HepG2 (cell line): ENCODE results near the gene SLC5A6. TPM values are rescaled to one million over a fixed set of nuclear protein-coding genes. Genes with fewer than 3 reads are reported as not detected.
A peak's percentile ranks its signal among the peaks of the same experiment; 100 is the strongest.

Source experiments
- ARNT2 ChIP-seq: sonication (generic); formaldehyde crosslinking; IDR thresholded peaks from 2 replicates; pipeline ENCODE4 v1.8.0; 2022; ENCODE audit warnings: mild to moderate bottlenecking, low read depth, missing genetic modification reagents, moderate library complexity
- ATF5 ChIP-seq: sonication (generic); formaldehyde crosslinking; IDR thresholded peaks from 2 replicates; pipeline ENCODE4 v1.4.0; 2020; ENCODE audit warnings: mild to moderate bottlenecking, low read depth, missing genetic modification reagents
- CBFB ChIP-seq: sonication (generic); formaldehyde crosslinking; IDR thresholded peaks from 2 replicates; pipeline ENCODE4 v1.4.0; 2020; ENCODE audit warnings: missing genetic modification reagents
- CBX5 ChIP-seq: sonication (generic); formaldehyde crosslinking; IDR thresholded peaks from 2 replicates; pipeline ENCODE4 v1.4.0; 2020; ENCODE audit warnings: missing genetic modification reagents, borderline replicate concordance
- DR1 ChIP-seq: sonication (generic); formaldehyde crosslinking; IDR thresholded peaks from 2 replicates; pipeline ENCODE4 v1.8.0; 2021; ENCODE audit warnings: mild to moderate bottlenecking, missing genetic modification reagents, inconsistent platforms
- FOSL2 ChIP-seq: sonication (generic); formaldehyde crosslinking; IDR thresholded peaks from 2 replicates; pipeline ENCODE4 v1.4.0; 2020; ENCODE audit warnings: missing genetic modification reagents
- JUN ChIP-seq: sonication (generic); formaldehyde crosslinking; IDR thresholded peaks from 2 replicates; pipeline ENCODE4 v1.4.0; 2020; ENCODE audit warnings: mild to moderate bottlenecking, missing genetic modification reagents
- KDM3A ChIP-seq: IDR thresholded peaks from 2 replicates; pipeline ENCODE4 v1.6.1; 2018; ENCODE audit warnings: low read depth, missing compliant biosample characterization
- MAX ChIP-seq: IDR thresholded peaks from 2 replicates; pipeline ENCODE4 v1.6.1; 2012; ENCODE audit warnings: inconsistent platforms
- MBNL3 ChIP-seq: fragments of 250-450 bp; sonication (Bioruptor Pico); conservative IDR thresholded peaks from 2 replicates; pipeline ENCODE4 v1.8.0; 2022; ENCODE audit warnings: mild to moderate bottlenecking, inconsistent platforms
- RXRA ChIP-seq: sonication (generic); formaldehyde crosslinking; IDR thresholded peaks from 2 replicates; pipeline ENCODE4 v1.5.1; 2020; ENCODE audit warnings: missing genetic modification reagents
- SAFB2 ChIP-seq: sonication (generic); formaldehyde crosslinking; IDR thresholded peaks from 2 replicates; pipeline ENCODE4 v1.5.1; 2020; ENCODE audit warnings: missing genetic modification reagents, low read depth, mild to moderate bottlenecking, borderline replicate concordance
- SMAD1 ChIP-seq: sonication (generic); formaldehyde crosslinking; IDR thresholded peaks from 2 replicates; pipeline ENCODE4 v1.4.0; 2020; ENCODE audit warnings: missing genetic modification reagents, low read depth, mild to moderate bottlenecking, borderline replicate concordance
- SNAPC2 ChIP-seq: sonication (generic); formaldehyde crosslinking; IDR thresholded peaks from 2 replicates; pipeline ENCODE4 v1.8.1; 2022; ENCODE audit warnings: mild to moderate bottlenecking, missing genetic modification reagents
- SNAPC4 ChIP-seq: sonication (generic); formaldehyde crosslinking; IDR thresholded peaks from 2 replicates; pipeline ENCODE4 v1.4.0; 2020; ENCODE audit warnings: mild to moderate bottlenecking, missing genetic modification reagents
- TBX2 ChIP-seq: sonication (generic); formaldehyde crosslinking; IDR thresholded peaks from 2 replicates; pipeline ENCODE4 v1.5.0; 2020; ENCODE audit warnings: missing genetic modification reagents, mild to moderate bottlenecking, borderline replicate concordance
- TOE1 ChIP-seq: sonication (generic); formaldehyde crosslinking; IDR thresholded peaks from 2 replicates; pipeline ENCODE4 v1.4.0; 2020; ENCODE audit warnings: mild to moderate bottlenecking, missing genetic modification reagents
- ZNF230 ChIP-seq: sonication (generic); formaldehyde crosslinking; IDR thresholded peaks from 2 replicates; pipeline ENCODE4 v1.4.0; 2020; ENCODE audit warnings: mild to moderate bottlenecking, missing genetic modification reagents
- ZNF256 ChIP-seq: sonication (generic); formaldehyde crosslinking; conservative IDR thresholded peaks from 2 replicates; pipeline ENCODE4 v1.4.0; 2020; ENCODE audit warnings: missing genetic modification reagents
- ZNF441 ChIP-seq: sonication (generic); formaldehyde crosslinking; IDR thresholded peaks from 2 replicates; pipeline ENCODE4 v1.7.0; 2021; ENCODE audit warnings: missing genetic modification reagents, borderline replicate concordance
- ZNF530 ChIP-seq: sonication (generic); formaldehyde crosslinking; IDR thresholded peaks from 2 replicates; pipeline ENCODE4 v1.5.0; 2020; ENCODE audit warnings: low read depth, mild to moderate bottlenecking, missing genetic modification reagents
- ZNF747 ChIP-seq: sonication (generic); formaldehyde crosslinking; IDR thresholded peaks from 2 replicates; pipeline ENCODE4 v1.8.1; 2023; ENCODE audit warnings: missing genetic modification reagents, mild to moderate bottlenecking, borderline replicate concordance
- ZSCAN21 ChIP-seq: sonication (generic); formaldehyde crosslinking; IDR thresholded peaks from 2 replicates; pipeline ENCODE4 v1.8.0; 2022; ENCODE audit warnings: mild to moderate bottlenecking, missing genetic modification reagents, moderate library complexity, borderline replicate concordance
- polyA plus RNA-seq, 8 experiments: library from polyadenylated mRNA; depleted of rRNA in 3 of 8; stranded (reverse) in 7 of 8; unstranded in 1 of 8; fragments of >200 nt; fragmentation: Illumina TruSeq in 4 of 8; extraction: Trizol in 4 of 8; gene quantifications; 2 replicates each; pipeline versions ENCODE4 v1.2.1 to v1.2.3, GENCODE V29; 2011 to 2016; ENCODE audit warnings: low read depth in 4 of 8, missing spikeins in 1 of 8, mixed read lengths in 1 of 8; ENCODE audit not compliant: insufficient read depth in 1 of 8
- total RNA-seq, 5 experiments: library from RNA; depleted of rRNA; stranded (reverse); fragments of >200 nt; fragmentation: Illumina TruSeq; extraction: Trizol; gene quantifications; 2 replicates each; pipeline ENCODE4 v1.2.3, GENCODE V29; 2016; ENCODE audit warnings: low read depth in 1 of 5

Gene SLC5A6
- total and polyA plus RNA-seq, 2 of the 13 experiments (the other 11 are each of a cell fraction or from before 2014, with no cell fraction given) = 135 to 417 TPM

- TF ChIP-seq DR1 (CRISPR knock-in tag) = no peak
- TF ChIP-seq SMAD1 = no peak
- no peak for TF ChIP-seq SNAPC2 (CRISPR knock-in tag)
- no peak for TF ChIP-seq CBX5 (CRISPR knock-in tag)
- TF ChIP-seq RXRA (CRISPR knock-in tag) = no peak
- TF ChIP-seq MBNL3 = no peak
- TF ChIP-seq ARNT2 (CRISPR knock-in tag) = no peak
- no peak for TF ChIP-seq ZNF530 (CRISPR knock-in tag)
- TF ChIP-seq KDM3A = no peak
- peak; percentile 61 for TF ChIP-seq MAX
- TF ChIP-seq JUN (CRISPR knock-in tag) = no peak
- no peak for TF ChIP-seq ZNF441
- no peak for TF ChIP-seq ZNF230 (CRISPR knock-in tag)
- TF ChIP-seq ZNF256 (CRISPR knock-in tag) = no peak
- TF ChIP-seq ZSCAN21 (CRISPR knock-in tag) = no peak
- TF ChIP-seq TBX2 (CRISPR knock-in tag) = no peak; the same call in 1 of the 2 replicates
- no peak for TF ChIP-seq SNAPC4 (CRISPR knock-in tag)
- no peak for TF ChIP-seq ATF5 (CRISPR knock-in tag)
- no peak for TF ChIP-seq CBFB (CRISPR knock-in tag)
- no peak for TF ChIP-seq FOSL2 (CRISPR knock-in tag)
- no peak for TF ChIP-seq SAFB2 (CRISPR knock-in tag)
- no peak for TF ChIP-seq ZNF747 (CRISPR knock-in tag)
- no peak for TF ChIP-seq TOE1
These were observed 2.3 kb downstream of the SLC5A6 start (continued) for GRCh38 chr2:27209621-27210401.
